ENCODE data around the gene ACSM6.

The ACSM6 gene

GRCh38 chr10:95221124-95221523 is 27.1 kb downstream of the ACSM6 start:
- ATAC-seq, result no peak
- TF ChIP-seq ZFP3 (CRISPR knock-in tag; IDR thresholded peaks at IDR 0.05) (no peak), BACH2 (CRISPR knock-in tag; IDR thresholded peaks at IDR 0.05; ENCODE audit: borderline replicate concordance) (no peak), TSHZ2 (CRISPR knock-in tag; IDR thresholded peaks at IDR 0.05) (no peak), GLIS3 (CRISPR knock-in tag; IDR thresholded peaks at IDR 0.05) (no peak), ZFP30 (CRISPR knock-in tag; IDR thresholded peaks at IDR 0.05) (no peak), ESRRG (CRISPR knock-in tag; IDR thresholded peaks at IDR 0.05) (no peak), ZC3H10 (CRISPR knock-in tag; IDR thresholded peaks at IDR 0.05) (no peak)

- TF ChIP-seq CSDC2 (CRISPR knock-in tag; IDR thresholded peaks at IDR 0.05) (no peak), POU6F1 (CRISPR knock-in tag; IDR thresholded peaks at IDR 0.05; ENCODE audit: borderline replicate concordance, low read depth) (no peak), TOX (CRISPR knock-in tag; IDR thresholded peaks at IDR 0.05; ENCODE audit: borderline replicate concordance) (no peak), TSHZ2 (CRISPR knock-in tag; IDR thresholded peaks at IDR 0.05) (no peak), ISL1 (CRISPR knock-in tag; IDR thresholded peaks at IDR 0.05) (no peak), CSRNP3 (CRISPR knock-in tag; IDR thresholded peaks at IDR 0.05) (no peak), SNAI2 (CRISPR knock-in tag; IDR thresholded peaks at IDR 0.05) (no peak), RARB (CRISPR knock-in tag; IDR thresholded peaks at IDR 0.05) (no peak)
- ATAC-seq, result no peak
Observed at GRCh38 chr10:95225136-95225535, 31.1 kb downstream of the ACSM6 start.

GRCh38 chr10:95228934-95229723 is 35.1 kb downstream of the ACSM6 start:
- TF ChIP-seq CSDC2 (CRISPR knock-in tag; IDR thresholded peaks at IDR 0.05) (peak; percentile 94), ZFP3 (CRISPR knock-in tag; IDR thresholded peaks at IDR 0.05) (0 out of 2 replicates have a peak, but pooled peaks have one; percentile 32)
- peak; percentile 7 for ATAC-seq

- TF ChIP-seq ISL1 (CRISPR knock-in tag; IDR thresholded peaks at IDR 0.05) (peak; percentile 35; the same call in 1 of the 2 replicates), ZC3H10 (CRISPR knock-in tag; IDR thresholded peaks at IDR 0.05) (no peak), ZNF8 (CRISPR knock-in tag; IDR thresholded peaks at IDR 0.05) (no peak), SNAI2 (CRISPR knock-in tag; IDR thresholded peaks at IDR 0.05) (no peak), CSDC2 (CRISPR knock-in tag; IDR thresholded peaks at IDR 0.05) (peak; percentile 39; the same call in 1 of the 2 replicates), ZFP3 (CRISPR knock-in tag; IDR thresholded peaks at IDR 0.05) (0 out of 2 replicates have a peak, but pooled peaks have one; percentile 49), ZNF70 (CRISPR knock-in tag; IDR thresholded peaks at IDR 0.05) (no peak)
- peak; percentile 99 for ATAC-seq
Observed at GRCh38 chr10:95229724-95230627, 35.9 kb downstream of the ACSM6 start.
